Esophagus muscularis mucosa (tissue), 3 donors: ENCODE measurements around the gene ARRB2.
"Not testable (repeated sequence)": the region's sequence is repeated elsewhere in the genome, so short reads cannot be mapped to it uniquely, and the experiment has no call there.

Source experiments
- POLR2A ChIP-seq: fragments of 450-650 bp; IDR thresholded peaks from one replicate; pipeline ENCODE4 v1.6.1; 2017; ENCODE audit warnings: antibody characterized with exemption, moderate library complexity, mild to moderate bottlenecking, low read depth
- TF ChIP-seq, protein P1 (sequence below), 3 experiments: fragments of 200-600 bp in 2 of 3; fragments of 450-650 bp in 1 of 3; sonication (generic) in 2 of 3; IDR thresholded peaks; one replicate each; pipeline ENCODE4 v1.5.1; 2017 to 2019; ENCODE audit warnings: antibody characterized with exemption in 3 of 3, mild to moderate bottlenecking in 2 of 3, moderate library complexity in 1 of 3

DNA sequence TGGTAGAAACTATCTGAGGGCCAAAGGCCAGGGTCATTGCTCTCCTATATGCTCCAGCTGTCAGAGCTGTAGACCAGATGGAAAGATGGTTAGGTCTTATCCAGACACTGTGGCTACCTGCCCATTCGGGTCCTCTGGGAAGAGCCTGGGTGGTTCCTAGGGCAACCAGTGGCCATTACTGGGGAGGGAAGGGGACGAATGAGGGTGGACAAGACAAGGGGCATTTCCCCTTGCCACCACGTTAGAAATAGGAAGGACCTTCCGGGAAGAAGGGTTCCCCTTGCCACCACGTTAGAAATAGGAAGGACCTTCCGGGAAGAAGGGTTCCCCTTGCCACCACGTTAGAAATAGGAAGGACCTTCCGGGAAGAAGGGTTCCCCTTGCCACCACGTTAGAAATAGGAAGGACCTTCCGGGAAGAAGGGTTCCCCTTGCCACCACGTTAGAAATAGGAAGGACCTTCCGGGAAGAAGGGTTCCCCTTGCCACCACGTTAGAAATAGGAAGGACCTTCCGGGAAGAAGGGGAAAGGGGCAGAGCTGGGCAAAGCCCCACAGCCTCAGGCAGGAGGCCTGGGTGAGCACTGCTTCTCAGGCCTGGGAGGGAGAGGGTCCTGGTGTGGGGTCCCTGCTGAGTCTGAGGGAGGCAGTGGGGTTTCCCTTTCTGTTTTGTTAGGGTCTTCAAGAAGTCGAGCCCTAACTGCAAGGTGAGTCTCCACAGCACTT lies 4.1 kb downstream of the ARRB2 start:
- not testable (repeated sequence) for TF ChIP-seq POLR2A
- TF ChIP-seq, protein P1, sequence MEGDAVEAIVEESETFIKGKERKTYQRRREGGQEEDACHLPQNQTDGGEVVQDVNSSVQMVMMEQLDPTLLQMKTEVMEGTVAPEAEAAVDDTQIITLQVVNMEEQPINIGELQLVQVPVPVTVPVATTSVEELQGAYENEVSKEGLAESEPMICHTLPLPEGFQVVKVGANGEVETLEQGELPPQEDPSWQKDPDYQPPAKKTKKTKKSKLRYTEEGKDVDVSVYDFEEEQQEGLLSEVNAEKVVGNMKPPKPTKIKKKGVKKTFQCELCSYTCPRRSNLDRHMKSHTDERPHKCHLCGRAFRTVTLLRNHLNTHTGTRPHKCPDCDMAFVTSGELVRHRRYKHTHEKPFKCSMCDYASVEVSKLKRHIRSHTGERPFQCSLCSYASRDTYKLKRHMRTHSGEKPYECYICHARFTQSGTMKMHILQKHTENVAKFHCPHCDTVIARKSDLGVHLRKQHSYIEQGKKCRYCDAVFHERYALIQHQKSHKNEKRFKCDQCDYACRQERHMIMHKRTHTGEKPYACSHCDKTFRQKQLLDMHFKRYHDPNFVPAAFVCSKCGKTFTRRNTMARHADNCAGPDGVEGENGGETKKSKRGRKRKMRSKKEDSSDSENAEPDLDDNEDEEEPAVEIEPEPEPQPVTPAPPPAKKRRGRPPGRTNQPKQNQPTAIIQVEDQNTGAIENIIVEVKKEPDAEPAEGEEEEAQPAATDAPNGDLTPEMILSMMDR (IDR thresholded peaks at IDR 0.05): not testable (repeated sequence)
